Peyer's patch (tissue), 4 donors: ENCODE measurements around the gene FOXO1.

Experiments
- POLR2A ChIP-seq, 2 donors: fragments of 450-650 bp; IDR thresholded peaks; one replicate each; pipeline ENCODE4 v1.5.1; 2017; ENCODE audit warnings: antibody characterized with exemption in 2 of 2, mild to moderate bottlenecking in 2 of 2, moderate library complexity in 2 of 2
- TF ChIP-seq, protein P1 (sequence below), 6 experiments: fragments of 450-650 bp in 4 of 6; fragments of 200-600 bp in 2 of 6; sonication (generic) in 1 of 6; IDR thresholded peaks; one replicate each; pipeline ENCODE4 v1.5.1; 2017 to 2019; ENCODE audit warnings: antibody characterized with exemption in 6 of 6, mild to moderate bottlenecking in 3 of 6, moderate library complexity in 1 of 6

GRCh38 chr13:40657307-40657706 is 9.1 kb downstream of the FOXO1 start:
- TF ChIP-seq, protein P1, sequence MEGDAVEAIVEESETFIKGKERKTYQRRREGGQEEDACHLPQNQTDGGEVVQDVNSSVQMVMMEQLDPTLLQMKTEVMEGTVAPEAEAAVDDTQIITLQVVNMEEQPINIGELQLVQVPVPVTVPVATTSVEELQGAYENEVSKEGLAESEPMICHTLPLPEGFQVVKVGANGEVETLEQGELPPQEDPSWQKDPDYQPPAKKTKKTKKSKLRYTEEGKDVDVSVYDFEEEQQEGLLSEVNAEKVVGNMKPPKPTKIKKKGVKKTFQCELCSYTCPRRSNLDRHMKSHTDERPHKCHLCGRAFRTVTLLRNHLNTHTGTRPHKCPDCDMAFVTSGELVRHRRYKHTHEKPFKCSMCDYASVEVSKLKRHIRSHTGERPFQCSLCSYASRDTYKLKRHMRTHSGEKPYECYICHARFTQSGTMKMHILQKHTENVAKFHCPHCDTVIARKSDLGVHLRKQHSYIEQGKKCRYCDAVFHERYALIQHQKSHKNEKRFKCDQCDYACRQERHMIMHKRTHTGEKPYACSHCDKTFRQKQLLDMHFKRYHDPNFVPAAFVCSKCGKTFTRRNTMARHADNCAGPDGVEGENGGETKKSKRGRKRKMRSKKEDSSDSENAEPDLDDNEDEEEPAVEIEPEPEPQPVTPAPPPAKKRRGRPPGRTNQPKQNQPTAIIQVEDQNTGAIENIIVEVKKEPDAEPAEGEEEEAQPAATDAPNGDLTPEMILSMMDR (IDR thresholded peaks at IDR 0.05), result no peak
- no peak for TF ChIP-seq POLR2A (IDR thresholded peaks at IDR 0.05)
